Activated CD4-positive, alpha-beta T cell treated with anti-CD3 and anti-CD28 coated beads for 48 hours (primary cell): Measurements from ENCODE around the gene BMERB1.

Source experiments
- DNase-seq: peaks from one replicate; pipeline ENCODE4 v3.0.0-alpha.2; 2020

Gene BMERB1

GRCh38 chr16:15616475-15617165, 182.2 kb downstream of the BMERB1 start:
- DNase-seq, result no peak

GRCh38 chr16:15617901-15618300, 183.5 kb downstream of the BMERB1 start:
- no peak for DNase-seq

DNA sequence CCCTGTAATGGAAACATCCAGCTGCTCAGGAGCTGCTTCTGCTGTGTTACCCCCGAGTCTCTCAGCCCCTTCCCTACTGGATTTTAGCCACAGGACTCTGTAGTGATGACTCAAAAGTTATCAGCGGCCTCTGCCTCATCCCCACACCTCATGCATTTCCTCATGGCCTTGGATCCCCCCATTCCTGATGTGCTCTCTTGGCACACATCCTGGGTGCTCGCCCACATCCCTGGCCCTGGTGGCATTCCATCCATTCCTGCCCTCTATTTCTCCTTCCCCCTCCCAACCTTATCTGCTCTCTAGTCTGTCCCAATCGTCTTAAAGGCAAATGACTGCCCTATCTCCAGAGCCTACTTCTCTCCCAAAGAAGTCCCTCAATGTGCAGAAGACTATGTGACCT, 184.0 kb downstream of the BMERB1 start:
- DNase-seq, result no peak

DNA sequence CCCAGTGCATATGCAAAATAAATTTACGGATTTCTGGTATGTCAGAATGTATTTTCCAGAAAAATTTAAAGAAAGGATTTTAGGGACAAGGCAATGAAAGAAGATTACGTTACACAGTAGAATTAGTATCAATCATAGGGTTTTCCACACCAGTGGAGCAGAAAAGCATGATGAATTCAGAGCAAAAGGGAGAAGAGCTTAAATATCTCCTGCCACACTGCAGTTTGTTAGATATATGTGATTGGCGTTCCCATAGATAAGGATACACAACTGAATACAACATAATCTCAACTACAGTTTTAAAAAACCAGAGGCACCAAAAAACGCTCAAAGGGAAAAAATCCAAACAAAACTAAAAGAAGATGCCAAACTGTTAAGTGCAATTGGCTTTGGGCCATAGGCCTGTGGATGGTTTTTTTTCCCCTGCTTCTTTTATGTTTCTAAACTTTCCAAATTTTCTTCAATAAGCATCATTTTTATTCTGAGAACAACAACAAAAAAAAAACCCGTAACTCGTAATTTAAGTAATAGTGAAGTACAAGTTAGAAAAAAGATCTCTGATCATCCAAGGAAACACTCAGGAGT, 186.3 kb downstream of the BMERB1 start:
- no peak for DNase-seq

DNA sequence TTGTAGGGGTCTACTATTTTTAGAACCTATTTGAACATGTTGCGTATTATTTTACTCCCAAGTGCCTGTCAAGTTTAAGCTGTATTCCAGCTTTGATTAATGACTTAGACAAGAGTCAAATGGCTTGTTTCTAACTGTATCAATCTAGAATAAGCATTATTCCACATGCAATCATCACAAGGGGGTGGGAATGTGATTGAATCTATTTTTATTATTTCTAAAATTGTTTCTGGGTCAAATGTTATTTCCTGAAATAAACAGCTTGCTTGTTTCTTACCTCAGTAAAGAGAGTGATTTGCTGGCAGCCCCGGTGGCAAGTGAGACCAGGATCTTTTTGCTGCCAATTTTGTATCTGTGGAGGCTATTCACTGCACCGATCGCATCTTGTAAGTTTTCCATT, 187.1 kb downstream of the BMERB1 start:
- no peak for DNase-seq

DNA sequence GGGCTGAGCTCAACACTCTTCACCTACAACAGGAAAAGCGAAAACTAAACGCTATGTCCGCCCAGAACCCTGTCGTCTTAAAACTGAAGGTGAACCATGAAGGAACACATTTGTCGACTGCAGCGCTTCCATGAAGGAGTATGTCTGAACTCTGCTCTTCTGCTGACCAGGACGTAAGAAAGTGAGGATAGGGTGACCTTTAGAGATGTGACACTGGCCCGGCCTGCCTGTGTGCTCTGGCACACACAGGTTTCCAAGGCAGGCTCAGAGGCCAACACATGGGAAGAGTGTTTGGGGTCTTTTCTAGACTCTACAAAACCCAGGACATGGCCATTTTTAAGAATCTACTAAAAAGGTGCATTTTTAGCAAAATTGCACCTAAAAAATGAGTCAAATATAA, 187.5 kb downstream of the BMERB1 start:
- no peak for DNase-seq

- no peak for DNase-seq
These were observed 197.5 kb downstream of the BMERB1 start for GRCh38 chr16:15631730-15632409.

DNA sequence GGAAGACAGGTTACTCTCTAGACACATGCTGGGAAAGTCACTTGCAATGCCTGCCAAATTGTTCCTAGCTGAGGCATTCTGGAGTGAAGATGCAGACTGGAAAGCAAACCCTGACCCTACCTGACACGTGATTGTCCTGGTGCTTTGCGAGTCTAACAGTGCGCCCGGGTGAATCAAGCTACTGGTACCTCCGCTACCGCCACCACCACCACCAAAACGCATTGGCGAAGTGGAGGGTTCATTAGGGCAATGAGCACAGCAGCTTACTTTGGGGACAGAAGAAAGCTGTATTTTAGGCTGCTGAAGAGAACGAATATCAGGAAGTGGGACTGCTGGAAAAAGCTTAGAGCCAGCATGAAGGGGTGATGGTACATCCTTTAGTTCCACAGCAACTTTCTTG, 201.5 kb downstream of the BMERB1 start:
- DNase-seq, result no peak

DNA sequence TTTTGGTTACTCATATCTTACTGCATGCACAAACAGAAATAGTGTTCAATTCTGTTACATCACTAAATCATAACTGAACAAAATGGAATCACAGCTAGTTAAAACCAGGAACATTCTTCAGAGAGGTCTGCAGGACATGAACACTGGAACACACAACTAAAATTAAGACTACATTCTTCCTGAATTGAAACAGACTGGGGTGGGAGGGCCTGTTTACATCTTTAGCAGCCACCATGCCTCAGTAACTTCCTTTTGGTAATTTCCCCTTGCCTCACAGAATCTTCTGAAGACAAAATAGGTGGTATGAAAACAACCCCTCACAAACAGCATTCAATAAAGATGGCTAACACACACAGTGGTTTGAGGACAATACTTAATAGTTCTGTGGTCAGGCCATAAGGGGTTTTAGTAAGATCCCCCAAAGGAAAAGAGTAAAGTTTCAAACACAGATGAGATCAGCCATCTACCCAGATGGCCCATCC, 202.0 kb downstream of the BMERB1 start:
- no peak for DNase-seq
